H7 (cell line): ENCODE measurements around the gene FHOD3. TPM values are rescaled to one million over a fixed set of nuclear protein-coding genes. Genes with fewer than 3 reads are reported as not detected.
"Not testable (repeated sequence)": the region's sequence is repeated elsewhere in the genome, so short reads cannot be mapped to it uniquely, and the experiment has no call there.

Experiments
- DNase-seq: peaks from one replicate; pipeline ENCODE4 v3.0.0; 2012
- H3K27me3 ChIP-seq: 2 replicates; pipeline ENCODE4 v1.6.0; 2011; ENCODE audit warnings: mild to moderate bottlenecking, low read length; ENCODE audit not compliant: control insufficient read depth, insufficient read depth
- H3K36me3 ChIP-seq: replicated peaks from 2 replicates; pipeline ENCODE4 v1.5.1; 2011; ENCODE audit warnings: low read length; ENCODE audit not compliant: control insufficient read depth, insufficient read depth
- H3K4me3 ChIP-seq: 2 replicates; pipeline ENCODE4 v1.5.1; 2011; ENCODE audit warnings: low read depth, mild to moderate bottlenecking, control low read depth, low read length, moderate library complexity; ENCODE audit not compliant: insufficient read depth
- total RNA-seq: library from RNA; depleted of rRNA; stranded (reverse); fragments of >200 nt; shearing (Covaris generic); gene quantifications from 2 replicates; pipeline ENCODE4 v1.2.3, GENCODE V29; 2014

The FHOD3 gene
- total RNA-seq, 1 experiment from 2014 or later: 1.8 TPM

- DNase-seq: peak; percentile 71
- Histone ChIP-seq H3K4me3 (no peak overlapping the region), H3K36me3 (no peaks in the 10 kb centered on the region), H3K27me3 (no peaks in the 10 kb centered on the region)
Measured at GRCh38 chr18:36337679-36338402, 40.3 kb downstream of the FHOD3 start.

GRCh38 chr18:36338403-36338933 is 41.0 kb downstream of the FHOD3 start:
- Histone ChIP-seq H3K4me3 (no peak overlapping the region), H3K27me3 (no peaks in the 10 kb centered on the region), H3K36me3 (no peaks in the 10 kb centered on the region)
- DNase-seq: no peak

GRCh38 chr18:36340246-36340645 is 42.7 kb downstream of the FHOD3 start:
- Histone ChIP-seq H3K27me3 (no peaks in the 10 kb centered on the region), H3K4me3 (no peak overlapping the region), H3K36me3 (no peaks in the 10 kb centered on the region)
- DNase-seq: no peak

- no peaks in the 10 kb centered on the region for H3K36me3 ChIP-seq
- no peak for DNase-seq
Measured at GRCh38 chr18:36341944-36342343, 44.4 kb downstream of the FHOD3 start.

GRCh38 chr18:36348331-36348730 is 50.8 kb downstream of the FHOD3 start:
- Histone ChIP-seq H3K4me3 (no peak overlapping the region), H3K27me3 (no peaks in the 10 kb centered on the region), H3K36me3 (no peaks in the 10 kb centered on the region)
- DNase-seq: no peak

More at GRCh38 chr18:36341944-36342343, 44.4 kb downstream of the FHOD3 start:
- H3K27me3 ChIP-seq: no peaks in the 10 kb centered on the region
- H3K4me3 ChIP-seq: no peak overlapping the region

- H3K4me3 ChIP-seq: no peak overlapping the region
Measured at GRCh38 chr18:36348971-36349417, 51.5 kb downstream of the FHOD3 start.

GRCh38 chr18:36349552-36349951 is 52.0 kb downstream of the FHOD3 start:
- DNase-seq: no peak
- no peak overlapping the region for H3K4me3 ChIP-seq
- H3K27me3 ChIP-seq: no peaks in the 10 kb centered on the region
- no peaks in the 10 kb centered on the region for H3K36me3 ChIP-seq

More at GRCh38 chr18:36348971-36349417, 51.5 kb downstream of the FHOD3 start:
- Histone ChIP-seq H3K36me3 (no peaks in the 10 kb centered on the region), H3K27me3 (no peaks in the 10 kb centered on the region)
- DNase-seq: no peak

- no peaks in the 10 kb centered on the region for H3K27me3 ChIP-seq
- DNase-seq: no peak
- no peaks in the 10 kb centered on the region for H3K36me3 ChIP-seq
- no peak overlapping the region for H3K4me3 ChIP-seq
Measured at GRCh38 chr18:36350251-36350651, 52.7 kb downstream of the FHOD3 start.

- peak; percentile 61 for DNase-seq
- no peaks in the 10 kb centered on the region for H3K36me3 ChIP-seq
- no peaks in the 10 kb centered on the region for H3K27me3 ChIP-seq
- H3K4me3 ChIP-seq: no peak overlapping the region
Measured at GRCh38 chr18:36350839-36351469, 53.4 kb downstream of the FHOD3 start.

GRCh38 chr18:36352384-36352783 is 54.9 kb downstream of the FHOD3 start:
- DNase-seq: no peak
- Histone ChIP-seq H3K36me3 (no peaks in the 10 kb centered on the region), H3K27me3 (no peaks in the 10 kb centered on the region), H3K4me3 (no peak overlapping the region)

GRCh38 chr18:36354989-36355388 is 57.5 kb downstream of the FHOD3 start:
- Histone ChIP-seq H3K36me3 (no peaks in the 10 kb centered on the region), H3K4me3 (no peak overlapping the region), H3K27me3 (no peaks in the 10 kb centered on the region)
- no peak for DNase-seq

- DNase-seq: no peak
Measured at GRCh38 chr18:36355511-36355910, 58.0 kb downstream of the FHOD3 start.

GRCh38 chr18:36356741-36357140 is 59.2 kb downstream of the FHOD3 start:
- not testable (repeated sequence) for H3K27me3 ChIP-seq, DNase-seq, H3K36me3 ChIP-seq, H3K4me3 ChIP-seq

More at GRCh38 chr18:36355511-36355910, 58.0 kb downstream of the FHOD3 start:
- H3K4me3 ChIP-seq: no peak overlapping the region
- no peaks in the 10 kb centered on the region for H3K36me3 ChIP-seq
- no peaks in the 10 kb centered on the region for H3K27me3 ChIP-seq

GRCh38 chr18:36358141-36358540 is 60.6 kb downstream of the FHOD3 start:
- no peak for DNase-seq
- H3K36me3 ChIP-seq: no peaks in the 10 kb centered on the region

GRCh38 chr18:36360256-36360909 is 62.9 kb downstream of the FHOD3 start:
- H3K4me3 ChIP-seq: no peak overlapping the region
- no peak for DNase-seq
- no peaks in the 10 kb centered on the region for H3K27me3 ChIP-seq
- H3K36me3 ChIP-seq: no peaks in the 10 kb centered on the region

More at GRCh38 chr18:36358141-36358540, 60.6 kb downstream of the FHOD3 start:
- Histone ChIP-seq H3K27me3 (no peaks in the 10 kb centered on the region), H3K4me3 (no peak overlapping the region)
